Caco-2 (cell line): ENCODE results near the gene SCD5. TPM values are rescaled to one million over a fixed set of nuclear protein-coding genes. Genes with fewer than 3 reads are reported as not detected.

Experiments
- BruUV-seq: library from RNA; stranded (reverse); fragments of 400-500 nt; replicated peaks from 2 replicates; lab custom pipeline; 2021; lab: Mats Ljungman, UMichigan
- CTCF ChIA-PET: fragments of 300-600 bp; sonication (Branson Sonifier 250); formaldehyde crosslinking; loops from one replicate; lab custom pipeline; 2022; ENCODE audit warnings: antibody characterized with exemption; lab: Charles Lee
- POLR2A ChIA-PET: fragments of 300-600 bp; sonication (Branson Sonifier 250); formaldehyde crosslinking; loops from one replicate; lab custom pipeline; 2022; ENCODE audit warnings: antibody characterized with exemption; lab: Charles Lee
- DNase-seq, 2 experiments: peaks; one replicate each; pipeline versions ENCODE4 v3.0.0 to v3.0.0-alpha.2; 2020 to 2022
- H3K27me3 ChIP-seq: replicated peaks from 2 replicates; pipeline ENCODE4 v1.6.0; 2011; ENCODE audit warnings: low read length; ENCODE audit not compliant: control insufficient read depth, insufficient read depth
- H3K36me3 ChIP-seq: 2 replicates; pipeline ENCODE4 v1.5.1; 2011; ENCODE audit warnings: low read length; ENCODE audit not compliant: control insufficient read depth, insufficient read depth
- H3K4me1 ChIP-seq: fragments of 250-450 bp; sonication (Bioruptor Pico); 2 replicates; pipeline ENCODE4 v1.5.1; 2020; ENCODE audit warnings: mild to moderate bottlenecking
- H3K4me3 ChIP-seq: 2 replicates; pipeline ENCODE4 v1.5.1; 2011; ENCODE audit warnings: low read depth, mild to moderate bottlenecking, control low read depth, low read length
- H3K9me3 ChIP-seq: fragments of 250-450 bp; sonication (Bioruptor Pico); 2 replicates; pipeline ENCODE4 v1.5.1; 2020; ENCODE audit warnings: mild to moderate bottlenecking, moderate library complexity
- H3K27ac Mint-ChIP-seq: one replicate; pipeline ENCODE4 v1.8.0; 2022; ENCODE audit warnings: mixed read lengths; ENCODE audit not compliant: unreplicated experiment
- H3K27me3 Mint-ChIP-seq: one replicate; pipeline ENCODE4 v1.8.0; 2022; ENCODE audit warnings: mixed read lengths; ENCODE audit not compliant: insufficient read depth, unreplicated experiment
- H3K36me3 Mint-ChIP-seq: one replicate; pipeline ENCODE4 v1.8.0; 2022; ENCODE audit warnings: mild to moderate bottlenecking, mixed read lengths; ENCODE audit not compliant: insufficient read depth, unreplicated experiment
- H3K4me1 Mint-ChIP-seq: one replicate; pipeline ENCODE4 v1.8.0; 2022; ENCODE audit warnings: low read depth, mixed read lengths; ENCODE audit not compliant: unreplicated experiment
- H3K4me3 Mint-ChIP-seq: one replicate; pipeline ENCODE4 v1.8.0; 2022; ENCODE audit warnings: mild to moderate bottlenecking, moderate library complexity, mixed read lengths; ENCODE audit not compliant: unreplicated experiment
- H3K9me3 Mint-ChIP-seq: one replicate; pipeline ENCODE4 v1.8.0; 2022; ENCODE audit warnings: mixed read lengths; ENCODE audit not compliant: unreplicated experiment
- intact Hi-C: fragments of 100-400 bp; cut with micrococcal nuclease; formaldehyde crosslinking; loops from one replicate; pipeline ENCODE4 v1.10.0; 2022; ENCODE audit not compliant: unreplicated experiment
- total RNA-seq: library from RNA; stranded (reverse); gene quantifications from 2 replicates; pipeline ENCODE4 v1.2.3, GENCODE V29; 2022
- TF ChIP-seq, protein P1 (sequence below), 2 experiments: fragments of 200-600 bp in 1 of 2; IDR thresholded peaks; 1 replicate in 1 of 2; 2 replicates in 1 of 2; pipeline versions ENCODE4 v1.5.1 to v1.8.0; 2011 to 2022; ENCODE audit warnings: antibody characterized with exemption in 1 of 2, control low read depth in 1 of 2, inconsistent platforms in 1 of 2, low read depth in 1 of 2, low read length in 1 of 2, mild to moderate bottlenecking in 1 of 2, moderate library complexity in 1 of 2; ENCODE audit not compliant: insufficient read depth in 1 of 2, severe bottlenecking in 1 of 2, unreplicated experiment in 1 of 2

Gene SCD5
- total RNA-seq, 1 experiment from 2014 or later = 2.7 TPM

DNA sequence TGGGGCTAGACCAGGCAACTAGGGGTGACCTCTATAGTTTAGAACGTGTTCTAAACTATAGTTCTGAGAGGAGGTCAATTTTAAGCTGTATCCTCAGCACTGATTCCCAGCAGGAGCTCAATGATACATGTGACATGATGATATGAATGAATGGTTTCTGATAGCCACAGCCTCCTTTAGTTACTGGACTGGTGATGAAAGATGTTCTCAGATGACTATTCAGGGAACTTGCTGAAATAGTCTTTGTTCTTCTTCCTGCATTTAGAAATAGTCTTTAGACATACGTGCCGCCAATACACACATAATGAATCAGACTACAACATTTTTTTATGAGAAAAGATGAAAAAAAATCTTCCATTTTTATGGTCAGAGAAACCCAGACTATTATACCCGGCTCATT, 120.5 kb downstream of the SCD5 start:
- H3K4me1 Mint-ChIP-seq = peaks cover 13% of the 10 kb centered on the region
- ChIA-PET CTCF (no interaction called here), POLR2A (no interaction called here)
- H3K9me3 ChIP-seq = no peaks in the 10 kb centered on the region
- BruUV-seq = no TSS peak
- H3K9me3 Mint-ChIP-seq = no peaks in the 10 kb centered on the region
- H3K4me3 Mint-ChIP-seq = no peak overlapping the region
- H3K4me1 ChIP-seq = peaks cover 12% of the 10 kb centered on the region
- H3K36me3 ChIP-seq = no peaks in the 10 kb centered on the region
- H3K36me3 Mint-ChIP-seq = no peaks in the 10 kb centered on the region
- TF ChIP-seq, protein P1, sequence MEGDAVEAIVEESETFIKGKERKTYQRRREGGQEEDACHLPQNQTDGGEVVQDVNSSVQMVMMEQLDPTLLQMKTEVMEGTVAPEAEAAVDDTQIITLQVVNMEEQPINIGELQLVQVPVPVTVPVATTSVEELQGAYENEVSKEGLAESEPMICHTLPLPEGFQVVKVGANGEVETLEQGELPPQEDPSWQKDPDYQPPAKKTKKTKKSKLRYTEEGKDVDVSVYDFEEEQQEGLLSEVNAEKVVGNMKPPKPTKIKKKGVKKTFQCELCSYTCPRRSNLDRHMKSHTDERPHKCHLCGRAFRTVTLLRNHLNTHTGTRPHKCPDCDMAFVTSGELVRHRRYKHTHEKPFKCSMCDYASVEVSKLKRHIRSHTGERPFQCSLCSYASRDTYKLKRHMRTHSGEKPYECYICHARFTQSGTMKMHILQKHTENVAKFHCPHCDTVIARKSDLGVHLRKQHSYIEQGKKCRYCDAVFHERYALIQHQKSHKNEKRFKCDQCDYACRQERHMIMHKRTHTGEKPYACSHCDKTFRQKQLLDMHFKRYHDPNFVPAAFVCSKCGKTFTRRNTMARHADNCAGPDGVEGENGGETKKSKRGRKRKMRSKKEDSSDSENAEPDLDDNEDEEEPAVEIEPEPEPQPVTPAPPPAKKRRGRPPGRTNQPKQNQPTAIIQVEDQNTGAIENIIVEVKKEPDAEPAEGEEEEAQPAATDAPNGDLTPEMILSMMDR (IDR thresholded peaks at IDR 0.05; ENCODE audit: insufficient read depth in 1 of 2, low read depth in 1 of 2, low read length in 1 of 2, severe bottlenecking in 1 of 2, unreplicated experiment in 1 of 2) = no peak
- intact Hi-C loops = no loop called here
- no peaks in the 10 kb centered on the region for H3K27me3 Mint-ChIP-seq
- H3K27ac Mint-ChIP-seq = no peak overlapping the region
- no peaks in the 10 kb centered on the region for H3K27me3 ChIP-seq
- no peak for DNase-seq
- no peak overlapping the region for H3K4me3 ChIP-seq

DNA sequence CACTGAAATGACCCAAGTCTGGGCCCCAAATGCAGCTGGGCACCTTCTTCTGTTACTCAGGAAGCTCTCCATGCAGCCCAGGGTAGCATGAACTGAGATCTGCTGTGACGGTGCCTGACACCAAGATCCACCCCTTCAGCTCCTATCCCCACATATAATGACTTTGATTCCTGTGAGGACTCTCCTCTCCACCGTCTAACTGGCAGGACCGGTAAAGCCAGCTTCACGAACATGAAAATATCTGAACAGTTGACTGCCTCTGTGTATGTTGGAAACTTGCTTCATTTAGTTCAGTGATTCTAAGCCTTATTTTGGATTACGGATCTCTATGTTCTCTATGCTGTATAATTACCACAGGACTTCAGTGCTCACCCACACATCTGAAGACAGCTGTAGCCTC, 121.3 kb downstream of the SCD5 start:
- BruUV-seq = no TSS peak
- Histone ChIP-seq H3K9me3 (no peaks in the 10 kb centered on the region), H3K27me3 (no peaks in the 10 kb centered on the region), H3K4me1 (peaks cover 12% of the 10 kb centered on the region), H3K4me3 (no peak overlapping the region), H3K36me3 (no peaks in the 10 kb centered on the region)
- ChIA-PET POLR2A (no interaction called here), CTCF (interaction anchor here (0.5 to 0.6 kb wide), 3 partner anchors 115 to 515 kb away, joined by 3 to 13 read pairs (median 3); no protein-coding TSS in a partner anchor)
- H3K27ac Mint-ChIP-seq = no peak overlapping the region
- H3K27me3 Mint-ChIP-seq = no peaks in the 10 kb centered on the region
- H3K4me3 Mint-ChIP-seq = no peak overlapping the region
- DNase-seq = peak in 1 of 2 experiments; percentile 50
- no peaks in the 10 kb centered on the region for H3K9me3 Mint-ChIP-seq
- intact Hi-C loops = no loop called here
- peaks cover 13% of the 10 kb centered on the region for H3K4me1 Mint-ChIP-seq
- TF ChIP-seq, protein P1 (IDR thresholded peaks at IDR 0.05; ENCODE audit: insufficient read depth in 1 of 2, low read depth in 1 of 2, low read length in 1 of 2, severe bottlenecking in 1 of 2, unreplicated experiment in 1 of 2) = no peak
- H3K36me3 Mint-ChIP-seq = no peaks in the 10 kb centered on the region

DNA sequence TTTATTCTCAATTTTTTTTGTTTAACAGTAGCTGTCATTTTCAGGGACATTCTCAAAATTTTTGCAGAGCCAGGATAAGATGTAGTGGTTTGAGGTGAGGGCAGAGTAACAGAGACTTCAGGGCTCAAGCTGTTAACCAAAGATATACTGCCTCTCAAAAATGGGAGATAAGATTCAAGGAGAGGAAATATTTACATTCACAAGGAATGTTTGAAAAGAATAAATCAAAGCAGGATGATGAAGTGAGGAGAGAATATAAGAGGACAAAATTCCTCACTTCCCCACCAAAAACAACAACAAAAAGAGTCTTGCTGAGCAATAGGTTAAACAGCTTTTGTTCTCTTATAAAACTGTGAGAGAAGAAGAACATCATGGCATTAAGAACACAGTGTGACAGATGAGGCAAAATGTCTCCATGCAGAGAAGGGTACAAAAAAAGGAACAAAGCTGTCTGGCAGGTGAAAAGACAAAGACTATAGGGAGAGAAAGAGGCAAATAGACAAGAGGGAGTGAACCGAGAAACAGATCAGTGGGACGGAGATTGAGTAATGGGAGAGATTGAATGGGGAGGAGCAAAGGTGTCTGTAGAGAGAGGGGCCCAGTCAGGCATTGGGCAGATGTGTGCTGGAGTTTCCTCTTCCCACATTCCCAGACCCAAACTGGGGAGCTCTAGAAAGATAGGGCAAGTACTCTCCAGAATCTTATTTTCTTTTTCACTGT, 130.7 kb downstream of the SCD5 start:
- peak in 1 of 2 experiments; percentile 18 for DNase-seq
- Histone ChIP-seq H3K9me3 (no peaks in the 10 kb centered on the region; the same call in 1 of the 2 replicates), H3K4me3 (no peak overlapping the region), H3K27me3 (no peaks in the 10 kb centered on the region), H3K4me1 (peaks cover 36% of the 10 kb centered on the region), H3K36me3 (no peaks in the 10 kb centered on the region)
- intact Hi-C loops = no loop called here
- Mint-ChIP-seq H3K9me3 (no peaks in the 10 kb centered on the region), H3K4me1 (peaks cover 11% of the 10 kb centered on the region), H3K27ac (peak overlapping the region; percentile 30), H3K36me3 (no peaks in the 10 kb centered on the region), H3K4me3 (peak overlapping the region; percentile 11), H3K27me3 (no peaks in the 10 kb centered on the region)
- POLR2A ChIA-PET = no interaction called here
- no TSS peak for BruUV-seq
- CTCF ChIA-PET = no interaction called here
- TF ChIP-seq, protein P1 (IDR thresholded peaks at IDR 0.05; ENCODE audit: insufficient read depth in 1 of 2, low read depth in 1 of 2, low read length in 1 of 2, severe bottlenecking in 1 of 2, unreplicated experiment in 1 of 2) = no peak
